Measurements from ENCODE around the gene BMP7.

Gene BMP7

GRCh38 chr20:57190536-57191264 lies 75.7 kb downstream of the BMP7 start:
- no peak for DNase-seq (ENCODE audit: low read depth)

- no peak for DNase-seq (ENCODE audit: low read depth)
Observed at GRCh38 chr20:57189713-57190112, 76.7 kb downstream of the BMP7 start.

- no peak for DNase-seq (ENCODE audit: low read depth)
Observed at GRCh38 chr20:57188576-57189079, 77.8 kb downstream of the BMP7 start.

GRCh38 chr20:57188056-57188455 lies 78.4 kb downstream of the BMP7 start:
- no peak for DNase-seq (ENCODE audit: low read depth)

GRCh38 chr20:57187068-57187634 lies 79.3 kb downstream of the BMP7 start:
- no peak for DNase-seq (ENCODE audit: low read depth)

GRCh38 chr20:57186192-57186591 lies 80.2 kb downstream of the BMP7 start:
- no peak for DNase-seq (ENCODE audit: low read depth)

GRCh38 chr20:57185188-57185743 lies 81.2 kb downstream of the BMP7 start:
- no peak for DNase-seq (ENCODE audit: low read depth)

GRCh38 chr20:57183457-57184009 lies 82.9 kb downstream of the BMP7 start:
- DNase-seq (ENCODE audit: low read depth): no peak

GRCh38 chr20:57181639-57182038 lies 84.8 kb downstream of the BMP7 start:
- no peak for DNase-seq (ENCODE audit: low read depth)

GRCh38 chr20:57180954-57181353 lies 85.5 kb downstream of the BMP7 start:
- no peak for DNase-seq (ENCODE audit: low read depth)

GRCh38 chr20:57180387-57180786 lies 86.1 kb downstream of the BMP7 start:
- no peak for DNase-seq (ENCODE audit: low read depth)

- no peak for DNase-seq (ENCODE audit: low read depth)
Observed at GRCh38 chr20:57179265-57179664, 87.2 kb downstream of the BMP7 start.

- DNase-seq (ENCODE audit: low read depth): no peak
Observed at GRCh38 chr20:57178582-57179111, 87.8 kb downstream of the BMP7 start.

GRCh38 chr20:57177636-57178280 lies 88.7 kb downstream of the BMP7 start:
- DNase-seq (ENCODE audit: low read depth): no peak

GRCh38 chr20:57176842-57177241 lies 89.6 kb downstream of the BMP7 start:
- DNase-seq (ENCODE audit: low read depth): no peak

GRCh38 chr20:57175397-57176010 lies 90.9 kb downstream of the BMP7 start:
- no peak for DNase-seq (ENCODE audit: low read depth)

- no peak for DNase-seq (ENCODE audit: low read depth)
Observed at GRCh38 chr20:57174737-57175136, 91.7 kb downstream of the BMP7 start.

GRCh38 chr20:57173986-57174385 lies 92.5 kb downstream of the BMP7 start:
- no peak for DNase-seq (ENCODE audit: low read depth)

- no peak for DNase-seq (ENCODE audit: low read depth)
Observed at GRCh38 chr20:57173041-57173440, 93.4 kb downstream of the BMP7 start.

- no peak for DNase-seq (ENCODE audit: low read depth)
Observed at GRCh38 chr20:57170343-57170742, 96.1 kb downstream of the BMP7 start.

- DNase-seq (ENCODE audit: low read depth): no peak
Observed at GRCh38 chr20:57169162-57169561, 97.3 kb downstream of the BMP7 start.
